Heart right ventricle (tissue), 16 donors: ENCODE data around the gene TSEN2. TPM values are rescaled to one million over a fixed set of nuclear protein-coding genes. Genes with fewer than 3 reads are reported as not detected.
A peak's percentile ranks its signal among the peaks of the same experiment; 100 is the strongest.

Source experiments
- ATAC-seq, 8 donors: fragments of 200-7000 bp; cut with Tn5 transposase; one replicate each; pipeline ENCODE4 v1.9.1; 2020; ENCODE audit warnings: mild to moderate bottlenecking in 8 of 8, moderate library complexity in 8 of 8, moderate number of reproducible peaks in 1 of 8
- DNase-seq, 2 donors: peaks; one replicate each; pipeline ENCODE4 v3.0.0-alpha.2; 2020
- H3K27ac ChIP-seq, 10 donors: fragments of 200-600 bp; sonication (generic) in 2 of 10; one replicate each; pipeline versions ENCODE4 v1.5.0 to v1.8.0; 2020 to 2022; ENCODE audit warnings: mild to moderate bottlenecking in 3 of 10
- H3K27me3 ChIP-seq, 7 donors: fragments of 200-600 bp; one replicate each; pipeline ENCODE4 v1.8.0; 2021 to 2022; ENCODE audit warnings: mild to moderate bottlenecking in 2 of 7
- H3K36me3 ChIP-seq, 9 donors: fragments of 200-600 bp; sonication (generic) in 1 of 9; one replicate each; pipeline versions ENCODE4 v1.5.0 to v1.8.0; 2020 to 2022; ENCODE audit warnings: mild to moderate bottlenecking in 2 of 9
- H3K4me1 ChIP-seq, 9 donors: fragments of 200-600 bp; sonication (generic) in 1 of 9; one replicate each; pipeline versions ENCODE4 v1.5.0 to v1.8.0; 2020 to 2022; ENCODE audit warnings: mild to moderate bottlenecking in 4 of 9
- H3K4me3 ChIP-seq, 10 donors: fragments of 200-600 bp; sonication (generic) in 2 of 10; one replicate each; pipeline versions ENCODE4 v1.5.0 to v1.8.0; 2020 to 2022; ENCODE audit warnings: mild to moderate bottlenecking in 7 of 10, moderate library complexity in 2 of 10
- H3K9me3 ChIP-seq, 11 donors: fragments of 200-600 bp in 10 of 11; sonication (generic) in 2 of 11; one replicate each; pipeline versions ENCODE4 v1.5.0 to v1.8.0; 2013 to 2022; ENCODE audit warnings: mild to moderate bottlenecking in 2 of 11, control low read depth in 1 of 11, moderate library complexity in 1 of 11
- WGBS, 2 donors: extraction: QIAGEN DNeasy Blood & Tissue Kit; methylation state at CpG; one replicate each; pipeline ENCODE4 v1.1.7; 2013; ENCODE audit warnings: inconsistent platforms in 1 of 2; 5-methylcytosine and 5-hydroxymethylcytosine counted together
- intact Hi-C, 10 donors: fragments of 100-400 bp; cut with DNase I; formaldehyde crosslinking; loops; one replicate each; pipeline versions ENCODE4 v1.11.1 to v1.14.2; 2022
- polyA plus RNA-seq, 2 donors: library from polyadenylated mRNA; stranded (reverse); fragments of 200-250 nt; gene quantifications; one replicate each; pipeline ENCODE4 v1.2.3, GENCODE V29; 2013
- total RNA-seq, 10 donors: library from RNA; stranded (reverse); fragmentation: NEBNext Ultra II Directional in 3 of 10; extraction: Animal tissue kit (Norgen Biotek cat#: 25700) in 3 of 10; gene quantifications; one replicate each; pipeline versions ENCODE4 v1.2.1 to v1.2.4, GENCODE V29; 2021 to 2023
- TF ChIP-seq, protein P1 (sequence below), 9 donors: fragments of 200-600 bp; sonication (generic) in 2 of 9; IDR thresholded peaks; one replicate each; pipeline versions ENCODE4 v1.5.0 to v1.8.0; 2021 to 2022; ENCODE audit warnings: antibody characterized with exemption in 9 of 9, mild to moderate bottlenecking in 5 of 9, moderate library complexity in 1 of 9
- donor health status: Arrhythmogenic right ventricular cardiomyopathy.
- donor health status: ischemic (EF 13 %, LVEDD 7.1; RV severe dilation, severe dysfunction).
- donor health status: healthy with polysubstance abuse.
- donor health status: DM: no; HTN: yes; CAD: no.
- donor health status: DM: no; HTN: no; CAD: no.
- donor health status: ischemic (EF 25% LVEDD 6.9; RV normal size, moderate dysfunction).
- donor health status: ischemic (EF 25% LVEDD 5.7; RV mildly dilated, moderate dysfunction).
- donor health status: healthy.
- donor health status: DM: yes; HTN: yes; CAD: no.
- donor health status: Ischemic cardiomyopathy.
- donor health status: ischemic (EF 35%, LVEDD 5.7; RV mildly dilated, moderate dysfunction).
- donor health status: nonischemic (EF 11% LVEDD 7.7; RV severe dilation, severe dysfunction).
- donor health status: DM: yes; HTN: yes; CAD: no.
- donor health status: PGD.
- donor health status: ischemic (EF 29% LVEDD 5.4; RV normal size, mild dysfunction).
- donor health status: nonischemic (EF 23%, LVEDD 6.1; RV moderate dilation, normal function).

The TSEN2 gene
- total and polyA plus RNA-seq, 12 donors = 15.7 to 33.7 (median 19.8) TPM

DNA sequence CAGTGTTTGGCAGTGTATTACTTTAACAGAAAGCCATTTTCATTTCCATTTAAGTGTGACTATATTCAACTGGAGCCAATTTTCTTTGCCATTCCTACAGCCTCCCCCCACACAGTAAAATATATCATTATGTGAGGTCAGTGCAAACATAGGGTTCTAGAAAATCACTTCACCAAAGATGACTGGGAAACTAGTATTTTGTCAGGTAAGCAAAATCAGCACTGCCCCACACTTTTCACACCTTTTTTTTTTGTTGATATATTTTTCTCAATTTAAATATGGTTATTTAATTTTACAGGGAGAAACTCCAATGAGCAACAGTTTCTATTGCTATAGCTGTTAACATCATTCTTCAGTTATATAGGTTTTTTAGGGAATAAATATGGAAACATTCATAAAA lies 31.4 kb downstream of the TSEN2 start:
- Histone ChIP-seq H3K36me3 (peaks cover 0 to 30% (median 3%) of the 10 kb centered on the region in 9 donors), H3K9me3 (no peaks in the 10 kb centered on the region), H3K27ac (no peak overlapping the region), H3K4me3 (no peak overlapping the region), H3K4me1 (peaks cover 0 to 28% (median 11%) of the 10 kb centered on the region in 9 donors), H3K27me3 (no peaks in the 10 kb centered on the region)
- intact Hi-C loops = no loop called here
- TF ChIP-seq, protein P1, sequence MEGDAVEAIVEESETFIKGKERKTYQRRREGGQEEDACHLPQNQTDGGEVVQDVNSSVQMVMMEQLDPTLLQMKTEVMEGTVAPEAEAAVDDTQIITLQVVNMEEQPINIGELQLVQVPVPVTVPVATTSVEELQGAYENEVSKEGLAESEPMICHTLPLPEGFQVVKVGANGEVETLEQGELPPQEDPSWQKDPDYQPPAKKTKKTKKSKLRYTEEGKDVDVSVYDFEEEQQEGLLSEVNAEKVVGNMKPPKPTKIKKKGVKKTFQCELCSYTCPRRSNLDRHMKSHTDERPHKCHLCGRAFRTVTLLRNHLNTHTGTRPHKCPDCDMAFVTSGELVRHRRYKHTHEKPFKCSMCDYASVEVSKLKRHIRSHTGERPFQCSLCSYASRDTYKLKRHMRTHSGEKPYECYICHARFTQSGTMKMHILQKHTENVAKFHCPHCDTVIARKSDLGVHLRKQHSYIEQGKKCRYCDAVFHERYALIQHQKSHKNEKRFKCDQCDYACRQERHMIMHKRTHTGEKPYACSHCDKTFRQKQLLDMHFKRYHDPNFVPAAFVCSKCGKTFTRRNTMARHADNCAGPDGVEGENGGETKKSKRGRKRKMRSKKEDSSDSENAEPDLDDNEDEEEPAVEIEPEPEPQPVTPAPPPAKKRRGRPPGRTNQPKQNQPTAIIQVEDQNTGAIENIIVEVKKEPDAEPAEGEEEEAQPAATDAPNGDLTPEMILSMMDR (IDR thresholded peaks at IDR 0.05) = no peak
- DNase-seq (no peak), ATAC-seq (no peak)

DNA sequence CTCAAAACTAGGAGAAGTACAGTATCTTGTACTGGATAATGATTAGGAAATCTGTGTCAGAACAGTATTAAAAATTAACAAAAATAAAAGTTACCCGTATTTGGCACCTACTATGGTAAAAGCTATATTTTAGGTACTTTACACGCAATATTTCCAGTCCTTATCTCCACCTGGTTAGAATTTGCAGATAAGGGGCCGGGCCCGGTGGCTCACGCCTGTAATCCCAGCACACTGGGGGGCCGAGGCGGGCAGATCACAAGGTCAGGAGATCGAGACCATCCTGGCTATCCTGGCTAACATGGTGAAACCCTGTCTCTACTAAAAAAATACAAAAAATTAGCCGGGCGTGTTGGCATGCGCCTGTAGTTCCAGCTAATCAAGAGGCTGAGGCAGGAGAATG lies 32.6 kb downstream of the TSEN2 start:
- no peak overlapping the region for H3K27ac ChIP-seq
- no peak for DNase-seq
- no peaks in the 10 kb centered on the region for H3K9me3 ChIP-seq
- no peak overlapping the region for H3K4me3 ChIP-seq
- intact Hi-C loops = no loop called here
- no peaks in the 10 kb centered on the region for H3K27me3 ChIP-seq
- WGBS, 2 donors = 81 to 86% methylated on average over 11 of the region's 11 CpGs
- peaks cover 0 to 28% (median 3%) of the 10 kb centered on the region in 9 donors for H3K36me3 ChIP-seq
- H3K4me1 ChIP-seq = peaks cover 0 to 28% (median 11%) of the 10 kb centered on the region in 9 donors
- TF ChIP-seq, protein P1 (IDR thresholded peaks at IDR 0.05) = no peak
- ATAC-seq = no peak

DNA sequence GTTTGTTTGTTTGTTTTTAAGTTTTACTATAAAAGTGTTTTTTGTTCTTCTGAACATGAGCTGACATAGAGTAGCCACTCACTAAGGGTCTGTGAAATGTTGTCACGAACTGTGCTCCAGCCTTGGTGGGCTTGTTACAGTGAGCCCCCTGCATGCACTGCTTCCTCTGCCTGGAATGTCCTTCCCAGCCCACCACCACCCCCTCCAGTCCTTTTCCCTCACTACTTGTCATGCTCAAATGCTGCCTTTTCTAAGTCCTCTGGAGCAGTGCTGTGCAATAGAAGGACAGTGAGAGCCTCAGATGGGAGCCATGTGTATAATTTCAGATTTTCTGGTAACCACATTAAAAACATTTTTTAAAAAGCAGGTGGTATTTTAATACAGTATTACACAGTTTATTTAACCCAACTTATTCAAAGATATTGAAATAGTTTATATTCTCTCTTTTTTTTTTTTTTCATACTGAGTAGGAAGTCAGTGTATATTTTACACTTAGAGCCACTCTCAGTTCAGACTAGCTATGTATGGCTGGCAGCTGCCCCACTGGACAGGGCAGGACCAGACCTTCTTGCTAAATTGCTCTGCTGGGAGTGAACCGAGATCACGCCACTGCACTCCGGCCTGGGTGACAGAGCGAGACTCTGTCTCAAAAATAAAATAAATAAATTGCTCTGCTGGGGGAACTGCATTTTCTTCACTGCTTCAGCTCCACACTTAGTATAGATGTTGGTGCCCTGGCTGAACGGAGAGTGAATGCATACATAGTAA lies 34.2 kb downstream of the TSEN2 start:
- Histone ChIP-seq H3K27me3 (no peaks in the 10 kb centered on the region), H3K4me3 (no peak overlapping the region), H3K27ac (peak overlapping the region in 2 of 10 donors; percentile 26 to 28), H3K36me3 (peaks cover 0 to 27% (median 3%) of the 10 kb centered on the region in 9 donors), H3K9me3 (no peaks in the 10 kb centered on the region), H3K4me1 (peaks cover 0 to 28% (median 10%) of the 10 kb centered on the region in 9 donors)
- 87 to 90% methylated on average over 6 of the region's 6 CpGs for WGBS, 2 donors
- DNase-seq (peak in 1 of 2 donors; percentile 21), ATAC-seq (peak in 4 of 8 donors; percentile 15 to 61 (median 50))
- intact Hi-C loops = no loop called here
- TF ChIP-seq, protein P1 (IDR thresholded peaks at IDR 0.05) = no peak

DNA sequence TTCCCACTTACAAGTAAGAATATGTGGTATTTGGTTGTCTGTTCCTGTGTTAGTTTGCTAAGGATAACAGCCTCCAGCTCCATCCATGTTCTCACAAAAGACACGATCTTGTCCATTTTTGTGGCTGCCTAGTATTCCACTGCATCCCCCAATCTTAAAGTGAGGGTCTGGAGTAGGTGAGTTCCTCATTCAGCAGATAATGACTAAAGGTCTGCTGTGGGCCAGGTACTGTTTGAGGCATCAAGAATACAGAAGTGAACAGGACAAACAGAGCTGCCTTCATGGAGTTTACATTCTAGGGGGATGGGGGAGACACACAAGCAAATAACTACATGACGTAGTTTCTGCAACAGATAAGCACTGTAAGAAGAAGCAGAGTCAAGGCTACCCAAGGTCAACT lies 36.7 kb downstream of the TSEN2 start:
- intact Hi-C loops = no loop called here
- 83 to 86% methylated on average over 2 of the region's 2 CpGs for WGBS, 2 donors

More for the DNA sequence above, 36.7 kb downstream of the TSEN2 start:
- no peak for DNase-seq
- no peak overlapping the region for H3K4me3 ChIP-seq
- H3K4me1 ChIP-seq = peaks cover 0 to 19% (median 9%) of the 10 kb centered on the region in 9 donors
- TF ChIP-seq, protein P1 (IDR thresholded peaks at IDR 0.05) = no peak
- no peak for ATAC-seq
- no peaks in the 10 kb centered on the region for H3K9me3 ChIP-seq
- H3K27me3 ChIP-seq = no peaks in the 10 kb centered on the region
- no peak overlapping the region for H3K27ac ChIP-seq
- H3K36me3 ChIP-seq = peaks cover 0 to 33% (median 3%) of the 10 kb centered on the region in 9 donors
